ENCODE results near the gene FBXO41.

DNA sequence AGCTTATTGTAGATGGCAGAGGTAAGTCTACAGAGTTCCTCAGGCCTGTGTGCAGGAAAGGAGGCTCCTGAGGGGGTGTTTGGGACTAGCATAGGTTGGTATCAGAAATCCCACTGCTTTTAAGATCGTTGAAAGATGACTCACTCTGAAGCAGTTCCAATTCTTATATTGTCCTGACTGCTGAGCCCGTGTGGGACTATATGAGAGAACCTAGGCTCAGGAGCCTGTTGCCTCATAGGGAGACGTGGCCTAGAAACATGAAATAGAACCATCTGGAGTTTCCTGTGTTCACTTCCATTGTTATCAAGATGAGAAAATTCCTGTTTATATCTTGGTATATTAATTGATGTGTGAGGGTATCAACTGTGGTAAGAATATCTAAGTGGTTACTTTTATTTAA, 44.5 kb downstream of the FBXO41 start:
- TF ChIP-seq, protein P1, sequence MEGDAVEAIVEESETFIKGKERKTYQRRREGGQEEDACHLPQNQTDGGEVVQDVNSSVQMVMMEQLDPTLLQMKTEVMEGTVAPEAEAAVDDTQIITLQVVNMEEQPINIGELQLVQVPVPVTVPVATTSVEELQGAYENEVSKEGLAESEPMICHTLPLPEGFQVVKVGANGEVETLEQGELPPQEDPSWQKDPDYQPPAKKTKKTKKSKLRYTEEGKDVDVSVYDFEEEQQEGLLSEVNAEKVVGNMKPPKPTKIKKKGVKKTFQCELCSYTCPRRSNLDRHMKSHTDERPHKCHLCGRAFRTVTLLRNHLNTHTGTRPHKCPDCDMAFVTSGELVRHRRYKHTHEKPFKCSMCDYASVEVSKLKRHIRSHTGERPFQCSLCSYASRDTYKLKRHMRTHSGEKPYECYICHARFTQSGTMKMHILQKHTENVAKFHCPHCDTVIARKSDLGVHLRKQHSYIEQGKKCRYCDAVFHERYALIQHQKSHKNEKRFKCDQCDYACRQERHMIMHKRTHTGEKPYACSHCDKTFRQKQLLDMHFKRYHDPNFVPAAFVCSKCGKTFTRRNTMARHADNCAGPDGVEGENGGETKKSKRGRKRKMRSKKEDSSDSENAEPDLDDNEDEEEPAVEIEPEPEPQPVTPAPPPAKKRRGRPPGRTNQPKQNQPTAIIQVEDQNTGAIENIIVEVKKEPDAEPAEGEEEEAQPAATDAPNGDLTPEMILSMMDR (IDR thresholded peaks at IDR 0.05) = no peak
- TF ChIP-seq POLR2A (IDR thresholded peaks at IDR 0.05) (no peak), EP300 (IDR thresholded peaks at IDR 0.05) (no peak), POLR2AphosphoS5 (IDR thresholded peaks at IDR 0.05) (no peak)
